H1 (cell line): ENCODE data around the gene ZFP64. TPM values are rescaled to one million over a fixed set of nuclear protein-coding genes. Genes with fewer than 3 reads are reported as not detected.

Experiments
- CTCF ChIA-PET: fragments of 300-600 bp; sonication (Branson Sonifier 250); formaldehyde crosslinking; loops from one replicate; lab custom pipeline; 2021; ENCODE audit not compliant: partially characterized antibody; lab: Charles Lee
- POLR2A ChIA-PET: fragments of 300-600 bp; sonication (Branson Sonifier 250); formaldehyde crosslinking; loops from one replicate; lab custom pipeline; 2021; ENCODE audit warnings: inconsistent platforms; ENCODE audit not compliant: partially characterized antibody; lab: Charles Lee
- DNase-seq, 2 experiments: peaks; one replicate each; pipeline versions ENCODE4 v3.0.0 to v3.0.0-alpha.2; 2010 to 2022; ENCODE audit warnings: low spot score in 2 of 2, low read depth in 1 of 2, mixed read lengths in 1 of 2
- FAIRE-seq: peaks from 2 replicates; lab custom pipeline; 2011; peaks lifted over from hg19 to GRCh38; lab: Jason Lieb, UNC
- H2AFZ ChIP-seq: 2 replicates; pipeline ENCODE4 v1.8.1; 2012; ENCODE audit warnings: low read length, inconsistent platforms
- H2AK5ac ChIP-seq: 2 replicates; pipeline ENCODE4 v1.6.1; 2013; ENCODE audit warnings: low read depth, low read length
- H2BK120ac ChIP-seq: replicated peaks from 2 replicates; pipeline ENCODE3; 2013; ENCODE audit warnings: low read depth, low read length, inconsistent platforms
- H2BK12ac ChIP-seq: 2 replicates; pipeline ENCODE4 v1.6.1; 2013; ENCODE audit warnings: low read depth, low read length
- H2BK15ac ChIP-seq: 2 replicates; pipeline ENCODE4 v1.6.1; 2013; ENCODE audit warnings: low read length
- H2BK20ac ChIP-seq: 2 replicates; pipeline ENCODE4 v1.6.1; 2013; ENCODE audit warnings: low read length
- H2BK5ac ChIP-seq: 2 replicates; pipeline ENCODE4 v1.6.1; 2013; ENCODE audit warnings: low read depth, low read length
- H3K14ac ChIP-seq: 2 replicates; pipeline ENCODE4 v1.6.1; 2013; ENCODE audit warnings: inconsistent platforms; ENCODE audit not compliant: insufficient read length
- H3K18ac ChIP-seq: 2 replicates; pipeline ENCODE4 v1.6.1; 2013; ENCODE audit warnings: low read length; ENCODE audit errors: extremely low read depth
- H3K23ac ChIP-seq: 2 replicates; pipeline ENCODE4 v1.6.1; 2013; ENCODE audit warnings: inconsistent platforms; ENCODE audit not compliant: insufficient read length
- H3K23me2 ChIP-seq: 2 replicates; pipeline ENCODE4 v1.6.1; 2013; ENCODE audit warnings: low read depth, low read length
- H3K27ac ChIP-seq: 2 replicates; pipeline ENCODE4 v1.6.1; 2011; ENCODE audit warnings: low read depth, low read length, inconsistent platforms
- H3K27me3 ChIP-seq, 4 experiments: replicated peaks in 1 of 4; 1 replicate in 1 of 4; 2 replicates in 3 of 4; pipeline versions ENCODE4 v1.6.1 to v1.8.1; 2011 to 2013; ENCODE audit warnings: low read length in 3 of 4, mild to moderate bottlenecking in 3 of 4, inconsistent platforms in 2 of 4, mixed read lengths in 2 of 4, moderate library complexity in 1 of 4; ENCODE audit not compliant: control insufficient read depth in 3 of 4, insufficient read depth in 3 of 4; ENCODE audit errors: extremely low read depth in 1 of 4
- H3K36me3 ChIP-seq, 4 experiments: 2 replicates each; pipeline versions ENCODE4 v1.6.1 to v1.8.1; 2011 to 2013; ENCODE audit warnings: mild to moderate bottlenecking in 4 of 4, low read length in 3 of 4, moderate library complexity in 2 of 4, control low read depth in 1 of 4, inconsistent platforms in 1 of 4; ENCODE audit not compliant: insufficient read depth in 4 of 4, control insufficient read depth in 2 of 4
- H3K4ac ChIP-seq: replicated peaks from 2 replicates; pipeline ENCODE3; 2013; ENCODE audit warnings: low read length, low read depth, mixed read lengths, inconsistent platforms; ENCODE audit not compliant: insufficient read length
- H3K4me1 ChIP-seq, 4 experiments: replicated peaks in 1 of 4; 1 replicate in 1 of 4; 2 replicates in 3 of 4; pipeline versions ENCODE4 v1.6.1 to v1.8.1; 2011 to 2013; ENCODE audit warnings: low read length in 3 of 4, inconsistent platforms in 2 of 4, mixed read lengths in 1 of 4; ENCODE audit not compliant: insufficient read depth in 4 of 4, control insufficient read depth in 3 of 4
- H3K4me2 ChIP-seq, 2 experiments: 2 replicates each; pipeline versions ENCODE4 v1.6.1 to v1.8.1; 2011 to 2013; ENCODE audit warnings: low read depth in 2 of 2, low read length in 2 of 2, control low read depth in 1 of 2, inconsistent platforms in 1 of 2, mild to moderate bottlenecking in 1 of 2; ENCODE audit not compliant: insufficient read depth in 1 of 2
- H3K4me3 ChIP-seq, 4 experiments: fragments of 200-600, 300-600 bp in 1 of 4; sonication (generic), shearing (Covaris generic), sonication (Bioruptor Twin) in 1 of 4; 2 replicates each; pipeline versions ENCODE4 v1.5.1 to v1.8.1; 2011 to 2016; ENCODE audit warnings: low read length in 4 of 4, low read depth in 3 of 4, control low read depth in 2 of 4, inconsistent platforms in 2 of 4, mild to moderate bottlenecking in 2 of 4, mixed read lengths in 1 of 4, moderate library complexity in 1 of 4; ENCODE audit not compliant: insufficient read depth in 2 of 4; ENCODE audit errors: extremely low read depth in 1 of 4
- H3K56ac ChIP-seq: replicated peaks from 2 replicates; pipeline ENCODE3; 2013; ENCODE audit warnings: low read depth, mild to moderate bottlenecking, mixed read lengths, low read length, inconsistent platforms; ENCODE audit not compliant: insufficient read length
- H3K79me1 ChIP-seq: 2 replicates; pipeline ENCODE4 v1.6.1; 2013; ENCODE audit warnings: low read depth, low read length, control low read depth
- H3K79me2 ChIP-seq, 2 experiments: 2 replicates each; pipeline versions ENCODE4 v1.6.1 to v1.8.1; 2012 to 2013; ENCODE audit warnings: low read length in 2 of 2, mild to moderate bottlenecking in 2 of 2, inconsistent platforms in 1 of 2; ENCODE audit not compliant: insufficient read depth in 2 of 2, control insufficient read depth in 1 of 2
- H3K9ac ChIP-seq, 4 experiments: replicated peaks in 1 of 4; 1 replicate in 1 of 4; 2 replicates in 3 of 4; pipeline versions ENCODE4 v1.6.1 to v1.8.1; 2011 to 2013; ENCODE audit warnings: low read depth in 3 of 4, low read length in 3 of 4, control low read depth in 2 of 4, mild to moderate bottlenecking in 2 of 4, moderate library complexity in 2 of 4, inconsistent platforms in 1 of 4; ENCODE audit errors: extremely low read depth in 1 of 4
- H3K9me3 ChIP-seq, 2 experiments: 2 replicates each; pipeline versions ENCODE4 v1.6.1 to v1.8.1; 2012 to 2013; ENCODE audit warnings: mild to moderate bottlenecking in 2 of 2, moderate library complexity in 2 of 2, control low read depth in 1 of 2, inconsistent platforms in 1 of 2, low read depth in 1 of 2, low read length in 1 of 2, mixed read lengths in 1 of 2; ENCODE audit not compliant: insufficient read depth in 2 of 2
- H4K20me1 ChIP-seq, 2 experiments: replicated peaks in 1 of 2; 2 replicates each; pipeline versions ENCODE3 to v1.8.1; 2011 to 2013; ENCODE audit warnings: inconsistent platforms in 2 of 2, low read length in 2 of 2, mild to moderate bottlenecking in 1 of 2; ENCODE audit not compliant: insufficient read depth in 2 of 2, control insufficient read depth in 1 of 2
- H4K5ac ChIP-seq: 2 replicates; pipeline ENCODE4 v1.6.1; 2013; ENCODE audit warnings: low read length, low read depth, mixed read lengths, inconsistent platforms; ENCODE audit not compliant: insufficient read length
- H4K8ac ChIP-seq: 2 replicates; pipeline ENCODE4 v1.8.0; 2013; ENCODE audit warnings: mild to moderate bottlenecking, moderate library complexity, low read length, inconsistent platforms; ENCODE audit not compliant: insufficient read depth; ENCODE audit errors: extremely low read depth
- H4K91ac ChIP-seq: replicated peaks from 2 replicates; pipeline ENCODE3; 2013; ENCODE audit warnings: low read length, mixed read lengths, inconsistent platforms; ENCODE audit not compliant: insufficient read length
- JUND ChIP-seq: IDR thresholded peaks from 2 replicates; pipeline ENCODE4 v1.6.1; 2011; ENCODE audit warnings: mild to moderate bottlenecking, improper control_type of control experiment, low read length
- MAX ChIP-seq: IDR thresholded peaks from 2 replicates; pipeline ENCODE4 v1.6.1; 2012; ENCODE audit warnings: inconsistent platforms
- POLR2A ChIP-seq, 2 experiments: IDR thresholded peaks; 1 replicate in 1 of 2; 2 replicates in 1 of 2; pipeline ENCODE4 v1.6.1; 2011; ENCODE audit warnings: low read depth in 2 of 2, low read length in 2 of 2, mild to moderate bottlenecking in 2 of 2; ENCODE audit errors: control extremely low read depth in 1 of 2
- RXRA ChIP-seq: IDR thresholded peaks from 2 replicates; pipeline ENCODE4 v1.6.1; 2011; ENCODE audit warnings: low read depth, mild to moderate bottlenecking, low read length, moderate library complexity; ENCODE audit not compliant: insufficient read depth
- TBP ChIP-seq: IDR thresholded peaks from 2 replicates; pipeline ENCODE4 v1.6.1; 2011; ENCODE audit warnings: low read depth, low read length, improper control_type of control experiment
- ZNF274 ChIP-seq: IDR thresholded peaks from 2 replicates; pipeline ENCODE4 v1.7.0; 2012; ENCODE audit warnings: low read length, borderline replicate concordance; ENCODE audit errors: extremely low read depth
- WGBS, 2 experiments: shearing (Covaris generic) in 1 of 2; methylation state at CpG; one replicate each; pipeline versions ENCODE4 v1.1.6 to v1.1.7; 2013 to 2015; ENCODE audit warnings: low lambda C conversion rate in 2 of 2, mixed read lengths in 2 of 2, inconsistent platforms in 1 of 2, low coverage in 1 of 2, missing lambda C conversion rate in 1 of 2; ENCODE audit not compliant: insufficient replicate concordance in 2 of 2, insufficient coverage in 1 of 2, insufficient read length in 1 of 2; ENCODE audit errors: extremely low coverage in 1 of 2, missing lambda C conversion rate in 1 of 2; 5-methylcytosine and 5-hydroxymethylcytosine counted together
- polyA plus RNA-seq, 7 experiments: library from polyadenylated mRNA; depleted of rRNA in 3 of 7; stranded (reverse) in 5 of 7; unstranded in 2 of 7; fragments of >200 nt in 5 of 7; fragments of 200-250 nt in 2 of 7; gene quantifications; 1 replicate in 5 of 7; 2 replicates in 1 of 7; 4 replicates in 1 of 7; pipeline versions ENCODE4 v1.2.1 to v1.2.3, GENCODE V29; 2011 to 2013; ENCODE audit warnings: missing spikeins in 2 of 7, mixed read lengths in 2 of 7
- total RNA-seq: library from RNA; stranded (reverse); fragmentation: NEBNext Ultra II Directional; extraction: Animal tissue kit (Norgen Biotek cat#: 25700); gene quantifications from 2 replicates; pipeline ENCODE4 v1.2.1, GENCODE V29; 2021

ZFP64 gene
- total and polyA plus RNA-seq, 2 of the 8 experiments (the other 6 are each of a cell fraction or from before 2014, with no cell fraction given), result 25.3 to 43.7 TPM

GRCh38 chr20:52124821-52125220, 66.8 kb downstream of the ZFP64 start:
- no peak overlapping the region for H4K91ac ChIP-seq
- H2BK15ac ChIP-seq, result no peak overlapping the region
- H3K79me1 ChIP-seq, result no peaks in the 10 kb centered on the region
- no peaks in the 10 kb centered on the region for H3K36me3 ChIP-seq
- no peaks in the 10 kb centered on the region for H4K20me1 ChIP-seq
- H2AFZ ChIP-seq, result no peak overlapping the region
- no peak overlapping the region for H2BK12ac ChIP-seq
- POLR2A ChIA-PET, result interaction anchor here (1.4 kb wide), 1 partner anchor 67 kb away, joined by 4 read pairs; the partner anchor contains the start of gene ZFP64
- H3K18ac ChIP-seq, result no peak overlapping the region
- FAIRE-seq (no peak), DNase-seq (no peak)
- H2BK20ac ChIP-seq, result no peak overlapping the region
- H3K4ac ChIP-seq, result no peak overlapping the region
- no peak overlapping the region for H2BK120ac ChIP-seq
- WGBS, 2 experiments, result 89% methylated on average over 3 of the region's 3 CpGs; no CpG with 5 or more reads in 1 of the 2 experiments
- no peak overlapping the region for H3K23ac ChIP-seq
- H3K4me3 ChIP-seq, result no peak overlapping the region
- no peaks in the 10 kb centered on the region for H3K23me2 ChIP-seq
- H3K4me1 ChIP-seq, result no peaks in the 10 kb centered on the region
- H3K9me3 ChIP-seq, result no peaks in the 10 kb centered on the region
- H3K27me3 ChIP-seq, result no peaks in the 10 kb centered on the region
- no peaks in the 10 kb centered on the region for H3K79me2 ChIP-seq
- H3K27ac ChIP-seq, result no peak overlapping the region
- H2BK5ac ChIP-seq, result no peak overlapping the region
- no peak overlapping the region for H2AK5ac ChIP-seq
- no peak overlapping the region for H4K5ac ChIP-seq
- no peak for TF ChIP-seq ZNF274
- TF ChIP-seq POLR2A (IDR thresholded peaks at IDR 0.05; ENCODE audit: control extremely low read depth in 1 of 2, low read depth in 2 of 2, low read length in 2 of 2), result no peak
- no peak for TF ChIP-seq RXRA
- no peak for TF ChIP-seq TBP
- no peak for TF ChIP-seq JUND
- TF ChIP-seq MAX, result no peak
- H3K56ac ChIP-seq, result no peak overlapping the region
- H3K14ac ChIP-seq, result no peak overlapping the region
- H3K4me2 ChIP-seq, result no peak overlapping the region
- H3K9ac ChIP-seq, result no peak overlapping the region
- CTCF ChIA-PET, result interaction anchor here (0.6 to 1.3 kb wide), 6 partner anchors 16 to 187 kb away, joined by 3 to 6 read pairs (median 3); no protein-coding TSS in a partner anchor
- no peak overlapping the region for H4K8ac ChIP-seq
